Uterus (tissue), 4 donors: ENCODE measurements around the gene GRIP1. TPM values are rescaled to one million over a fixed set of nuclear protein-coding genes. Genes with fewer than 3 reads are reported as not detected.

Experiments used
- DNase-seq, 2 donors: peaks; one replicate each; pipeline ENCODE4 v3.0.0-alpha.2; 2019 to 2020
- H3K27ac ChIP-seq, 2 donors: fragments of 200-600 bp; sonication (generic); 1 replicate in 1 of 2; 2 replicates in 1 of 2; pipeline ENCODE4 v1.5.1; 2016 to 2018
- H3K27me3 ChIP-seq, 2 donors: fragments of 200-600 bp; sonication (generic); one replicate each; pipeline ENCODE4 v1.5.1; 2018 to 2019; ENCODE audit warnings: control low read depth in 1 of 2
- H3K36me3 ChIP-seq, 2 donors: fragments of 200-600 bp; sonication (generic); one replicate each; pipeline ENCODE4 v1.5.1; 2019; ENCODE audit warnings: control low read depth in 1 of 2
- H3K4me1 ChIP-seq, 2 donors: fragments of 200-600 bp; sonication (generic); one replicate each; pipeline ENCODE4 v1.5.1; 2018 to 2019; ENCODE audit warnings: control low read depth in 1 of 2
- H3K4me3 ChIP-seq, 2 donors: fragments of 200-600 bp; sonication (generic); 1 replicate in 1 of 2; 2 replicates in 1 of 2; pipeline ENCODE4 v1.5.1; 2018 to 2019; ENCODE audit warnings: mild to moderate bottlenecking in 1 of 2
- H3K9me3 ChIP-seq, 2 donors: fragments of 200-600 bp; sonication (generic); one replicate each; pipeline ENCODE4 v1.5.1; 2019; ENCODE audit warnings: control low read depth in 1 of 2
- CTCF ChIP-seq, 4 experiments: fragments of 200-600 bp in 2 of 4; fragments of 450-650 bp in 2 of 4; sonication (generic) in 2 of 4; IDR thresholded peaks; one replicate each; pipeline ENCODE4 v1.5.1; 2016 to 2019; ENCODE audit warnings: antibody characterized with exemption in 4 of 4, mild to moderate bottlenecking in 2 of 4, moderate library complexity in 1 of 4
- POLR2A ChIP-seq, 2 donors: fragments of 450-650 bp; IDR thresholded peaks; one replicate each; pipeline ENCODE4 v1.6.1; 2016; ENCODE audit warnings: antibody characterized with exemption in 2 of 2, mild to moderate bottlenecking in 1 of 2, moderate library complexity in 1 of 2
- intact Hi-C: fragments of 100-400 bp; cut with DNase I; formaldehyde crosslinking; loops from one replicate; pipeline ENCODE4 v1.15.1; 2023; ENCODE audit warnings: low total_unique reads
- total RNA-seq, 4 donors: library from RNA; depleted of rRNA in 3 of 4; stranded (reverse); fragments of >200 nt in 3 of 4; gene quantifications; one replicate each; pipeline versions ENCODE4 v1.1.0 to v1.2.4, GENCODE V29; 2014 to 2023
- donor health status: DM: yes; HTN: yes; CAD: no.

Gene GRIP1
- total RNA-seq, 4 donors from 2014 or later: 6.4 to 74.8 (median 19.2) TPM; not detected in 1

DNA sequence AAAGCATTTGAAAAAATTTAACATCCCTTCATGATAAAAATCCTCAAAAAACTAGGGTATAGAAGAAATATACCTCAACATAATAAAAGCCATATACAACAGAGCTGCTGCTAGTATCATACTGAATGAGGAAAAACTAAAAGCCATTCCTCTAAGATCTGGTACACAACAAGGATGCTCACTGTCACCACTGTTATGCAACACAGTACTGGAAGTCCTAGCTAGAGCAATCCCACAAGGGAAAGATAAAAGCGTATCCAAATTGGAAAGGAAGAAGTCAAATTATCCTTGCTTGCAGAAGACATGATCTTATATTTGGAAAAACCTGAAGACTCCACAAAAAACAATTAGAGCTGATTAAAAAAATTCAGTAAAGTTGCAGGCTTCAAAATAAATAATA lies 261.7 kb downstream of the GRIP1 start:
- Histone ChIP-seq H3K27me3 (no peaks in the 10 kb centered on the region), H3K27ac (no peak overlapping the region), H3K4me1 (no peaks in the 10 kb centered on the region), H3K9me3 (no peaks in the 10 kb centered on the region), H3K36me3 (no peaks in the 10 kb centered on the region), H3K4me3 (no peak overlapping the region)
- intact Hi-C loops: no loop called here
- DNase-seq: no peak
- TF ChIP-seq CTCF (IDR thresholded peaks at IDR 0.05) (no peak), POLR2A (IDR thresholded peaks at IDR 0.05) (no peak)

- no peak overlapping the region for H3K4me3 ChIP-seq
- DNase-seq: no peak
- H3K4me1 ChIP-seq: no peaks in the 10 kb centered on the region
- TF ChIP-seq POLR2A (IDR thresholded peaks at IDR 0.05) (no peak), CTCF (IDR thresholded peaks at IDR 0.05) (peak; percentile 13 to 43 (median 28))
- no peaks in the 10 kb centered on the region for H3K36me3 ChIP-seq
- no peak overlapping the region for H3K27ac ChIP-seq
- no peaks in the 10 kb centered on the region for H3K9me3 ChIP-seq
- intact Hi-C loops: no loop called here
- H3K27me3 ChIP-seq: no peaks in the 10 kb centered on the region
Observed at GRCh38 chr12:66409195-66409871, 269.5 kb downstream of the GRIP1 start.

DNA sequence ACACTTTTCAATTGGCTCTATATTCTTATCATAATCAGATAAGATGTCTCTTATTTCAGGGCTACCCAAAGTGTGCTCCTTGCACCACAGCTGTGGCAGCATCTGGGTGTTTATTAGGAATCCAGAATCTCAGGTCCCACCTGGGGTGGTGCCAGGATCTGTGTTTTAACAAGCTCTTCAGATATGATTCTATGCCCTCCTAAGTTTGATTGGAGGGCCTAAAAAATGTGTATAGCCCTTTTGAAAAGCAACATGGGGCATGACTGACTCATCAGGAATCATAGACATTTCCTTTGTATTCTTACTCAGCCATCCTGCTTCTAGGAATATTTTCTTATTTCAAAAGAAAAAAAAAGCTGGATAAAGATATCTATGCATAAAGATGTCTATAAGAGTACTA lies 273.5 kb downstream of the GRIP1 start:
- no peak for TF ChIP-seq POLR2A (IDR thresholded peaks at IDR 0.05)
- TF ChIP-seq CTCF (IDR thresholded peaks at IDR 0.05): no peak
- Histone ChIP-seq H3K27me3 (no peaks in the 10 kb centered on the region), H3K9me3 (no peaks in the 10 kb centered on the region), H3K4me3 (no peak overlapping the region), H3K4me1 (no peaks in the 10 kb centered on the region), H3K27ac (no peak overlapping the region), H3K36me3 (no peaks in the 10 kb centered on the region)
- DNase-seq: no peak
- intact Hi-C loops: no loop called here

DNA sequence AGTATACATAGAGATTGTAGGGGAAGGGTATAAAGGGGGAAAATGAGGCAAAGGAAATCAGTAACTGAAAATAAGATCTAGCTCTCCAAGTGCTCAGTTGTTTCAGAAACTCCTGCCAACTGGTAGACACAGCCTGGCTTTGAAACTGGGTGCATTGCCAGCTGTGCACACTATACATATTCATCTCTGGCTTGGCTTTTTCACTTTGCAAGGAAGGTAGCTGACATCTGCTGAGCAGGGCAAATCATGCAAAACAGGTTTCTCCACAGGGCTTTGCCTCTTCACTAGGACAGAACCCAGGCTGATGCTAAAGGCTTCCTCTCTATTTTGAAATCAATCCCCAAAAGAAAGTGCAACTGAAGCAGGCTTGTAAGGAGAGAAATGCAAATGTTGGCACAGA lies 275.1 kb downstream of the GRIP1 start:
- H3K4me3 ChIP-seq: no peak overlapping the region
- TF ChIP-seq CTCF (IDR thresholded peaks at IDR 0.05): no peak
- no peak for TF ChIP-seq POLR2A (IDR thresholded peaks at IDR 0.05)
- H3K9me3 ChIP-seq: no peaks in the 10 kb centered on the region
- no peaks in the 10 kb centered on the region for H3K27me3 ChIP-seq
- no peaks in the 10 kb centered on the region for H3K4me1 ChIP-seq
- intact Hi-C loops: no loop called here
- DNase-seq: no peak
- no peaks in the 10 kb centered on the region for H3K36me3 ChIP-seq
- H3K27ac ChIP-seq: no peak overlapping the region

- no peaks in the 10 kb centered on the region for H3K4me1 ChIP-seq
- no peak overlapping the region for H3K27ac ChIP-seq
- H3K36me3 ChIP-seq: no peaks in the 10 kb centered on the region
- no peak overlapping the region for H3K4me3 ChIP-seq
- no peak for DNase-seq
- intact Hi-C loops: no loop called here
- TF ChIP-seq CTCF (IDR thresholded peaks at IDR 0.05) (no peak), POLR2A (IDR thresholded peaks at IDR 0.05) (no peak)
- no peaks in the 10 kb centered on the region for H3K9me3 ChIP-seq
- no peaks in the 10 kb centered on the region for H3K27me3 ChIP-seq
Observed at GRCh38 chr12:66399911-66400306, 279.0 kb downstream of the GRIP1 start.
